GM12873 (cell line): ENCODE data around the gene GFER.

Source experiments
- TF ChIP-seq, protein P1 (sequence below): IDR thresholded peaks from 2 replicates; pipeline ENCODE4 v1.5.1; 2012; ENCODE audit warnings: low read depth, mild to moderate bottlenecking, moderate library complexity, low read length, control low read depth; ENCODE audit not compliant: insufficient read depth; ENCODE audit errors: missing control alignments

Gene GFER

GRCh38 chr16:2001035-2001434 is 17.0 kb downstream of the GFER start:
- TF ChIP-seq, protein P1, sequence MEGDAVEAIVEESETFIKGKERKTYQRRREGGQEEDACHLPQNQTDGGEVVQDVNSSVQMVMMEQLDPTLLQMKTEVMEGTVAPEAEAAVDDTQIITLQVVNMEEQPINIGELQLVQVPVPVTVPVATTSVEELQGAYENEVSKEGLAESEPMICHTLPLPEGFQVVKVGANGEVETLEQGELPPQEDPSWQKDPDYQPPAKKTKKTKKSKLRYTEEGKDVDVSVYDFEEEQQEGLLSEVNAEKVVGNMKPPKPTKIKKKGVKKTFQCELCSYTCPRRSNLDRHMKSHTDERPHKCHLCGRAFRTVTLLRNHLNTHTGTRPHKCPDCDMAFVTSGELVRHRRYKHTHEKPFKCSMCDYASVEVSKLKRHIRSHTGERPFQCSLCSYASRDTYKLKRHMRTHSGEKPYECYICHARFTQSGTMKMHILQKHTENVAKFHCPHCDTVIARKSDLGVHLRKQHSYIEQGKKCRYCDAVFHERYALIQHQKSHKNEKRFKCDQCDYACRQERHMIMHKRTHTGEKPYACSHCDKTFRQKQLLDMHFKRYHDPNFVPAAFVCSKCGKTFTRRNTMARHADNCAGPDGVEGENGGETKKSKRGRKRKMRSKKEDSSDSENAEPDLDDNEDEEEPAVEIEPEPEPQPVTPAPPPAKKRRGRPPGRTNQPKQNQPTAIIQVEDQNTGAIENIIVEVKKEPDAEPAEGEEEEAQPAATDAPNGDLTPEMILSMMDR = no peak

- TF ChIP-seq, protein P1 = no peak
Measured at GRCh38 chr16:2001456-2002355, 17.7 kb downstream of the GFER start.

DNA sequence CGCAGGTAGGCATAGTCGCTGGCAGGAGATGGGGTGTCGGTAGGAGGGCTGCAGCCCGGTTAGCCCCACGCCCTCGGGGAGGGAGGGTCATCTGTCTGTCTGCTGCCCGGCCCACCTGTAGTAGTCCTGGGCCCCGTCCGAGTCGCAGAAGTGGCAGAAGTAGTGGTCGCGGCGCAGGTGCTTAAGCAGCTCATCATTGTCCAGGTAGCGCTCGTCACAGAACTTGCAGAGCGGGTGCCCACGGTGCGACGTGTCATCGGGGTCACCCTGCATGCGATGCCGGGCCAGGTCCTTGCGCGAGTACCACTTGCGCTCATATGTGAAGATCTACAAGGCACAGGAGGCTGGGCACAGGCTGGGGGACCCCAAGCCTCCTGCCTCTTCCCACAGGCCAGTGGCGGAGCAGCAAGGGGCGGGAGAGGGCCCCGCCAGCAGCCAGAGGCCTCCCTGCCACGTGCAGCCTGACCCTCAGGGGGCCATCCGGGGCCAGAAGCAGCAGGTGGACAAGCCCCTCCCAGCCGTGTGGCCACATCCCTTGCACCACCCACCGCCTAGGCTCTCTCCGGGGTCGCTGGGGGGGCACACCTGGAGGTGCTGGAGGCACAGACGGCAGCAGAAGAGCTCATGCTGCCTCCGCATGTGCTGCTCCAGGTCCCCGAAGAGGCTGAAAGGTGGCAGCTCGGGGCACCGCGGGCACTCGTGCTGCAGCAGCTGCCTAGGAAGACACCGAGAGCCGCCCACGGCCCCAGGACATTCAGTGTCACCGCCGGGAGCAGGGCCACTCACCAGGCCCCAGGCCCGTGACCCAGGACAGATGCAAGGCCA is 18.6 kb downstream of the GFER start:
- TF ChIP-seq, protein P1 = no peak

- TF ChIP-seq, protein P1 = no peak
Measured at GRCh38 chr16:2003231-2003826, 19.3 kb downstream of the GFER start.

DNA sequence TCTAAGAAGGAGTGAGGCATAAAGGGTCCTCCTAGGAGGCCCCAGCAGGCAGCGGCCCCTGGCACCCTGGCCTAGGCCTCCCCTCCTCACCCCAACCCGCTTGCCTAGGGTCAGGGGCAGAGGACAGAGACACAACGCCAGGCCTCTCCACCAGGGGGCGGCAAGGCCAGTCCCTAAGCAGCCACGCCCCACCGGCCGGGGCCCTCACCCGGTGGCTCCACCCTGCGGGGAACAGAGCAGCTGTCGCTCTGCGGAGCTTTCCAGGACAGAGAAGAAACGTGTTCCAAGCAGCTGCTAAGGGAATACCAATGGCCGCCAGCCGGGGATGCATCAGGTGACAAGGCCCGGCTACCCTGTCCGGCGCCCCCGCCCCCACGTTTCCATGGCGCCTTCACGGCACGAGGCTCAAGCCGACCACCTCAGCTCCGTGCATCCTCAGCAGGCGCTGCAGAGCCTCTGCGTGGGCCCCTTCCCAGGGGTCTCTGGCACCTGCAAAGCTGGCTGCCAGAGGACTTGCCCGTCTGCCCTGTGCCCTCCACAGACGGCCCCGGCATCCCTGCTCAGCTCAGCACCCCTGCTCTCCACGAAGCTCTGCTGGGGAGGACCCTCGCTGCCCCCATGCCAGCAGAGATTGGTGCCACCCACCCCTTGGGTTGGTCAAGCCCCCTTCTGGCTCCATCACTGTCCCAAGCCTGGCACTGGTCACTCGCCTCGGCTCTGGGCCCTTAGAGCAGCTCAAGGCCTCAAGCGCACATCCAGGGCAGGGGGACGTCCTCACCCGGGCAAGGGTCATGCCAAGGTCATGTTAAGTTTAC is 20.0 kb downstream of the GFER start:
- TF ChIP-seq, protein P1 = peak; percentile 96

GRCh38 chr16:2004795-2005517 is 21.0 kb downstream of the GFER start:
- TF ChIP-seq, protein P1 = no peak
